ENCODE data around the gene ADRA2B.
"Not testable (repeated sequence)": the region's sequence is repeated elsewhere in the genome, so short reads cannot be mapped to it uniquely, and the experiment has no call there.

GRCh38 chr2:96070351-96070750 is 46.0 kb downstream of the ADRA2B start:
- TF ChIP-seq EZH2 (IDR thresholded peaks at IDR 0.05; ENCODE audit: insufficient read depth, poor library complexity, severe bottlenecking); EZH2phosphoT487 (IDR thresholded peaks at IDR 0.05; ENCODE audit: insufficient read depth, low read depth): not testable (repeated sequence)
